Left ventricle myocardium inferior (tissue), 1 donor: ENCODE results near the gene PLA2G4F. TPM values are rescaled to one million over a fixed set of nuclear protein-coding genes. Genes with fewer than 3 reads are reported as not detected.

Experiments used
- DNase-seq: peaks from one replicate; pipeline ENCODE4 v3.0.0-alpha.2; 2020
- H3K27ac ChIP-seq: fragments of 200-600 bp; replicated peaks from 2 replicates; pipeline ENCODE4 v1.8.0; 2021
- H3K27me3 ChIP-seq: fragments of 200-600 bp; 2 replicates; pipeline ENCODE4 v1.8.0; 2021; ENCODE audit warnings: low read depth
- H3K36me3 ChIP-seq: fragments of 200-600 bp; 2 replicates; pipeline ENCODE4 v1.8.0; 2021
- H3K4me1 ChIP-seq: fragments of 200-600 bp; 2 replicates; pipeline ENCODE4 v1.8.0; 2021
- H3K4me3 ChIP-seq: fragments of 200-600 bp; 2 replicates; pipeline ENCODE4 v1.8.0; 2021; ENCODE audit warnings: mild to moderate bottlenecking, moderate library complexity
- H3K9me3 ChIP-seq: fragments of 200-600 bp; replicated peaks from 2 replicates; pipeline ENCODE4 v1.8.0; 2021
- CTCF ChIP-seq: fragments of 200-600 bp; IDR thresholded peaks from 2 replicates; pipeline ENCODE4 v1.8.0; 2021; ENCODE audit warnings: antibody characterized with exemption, mild to moderate bottlenecking, borderline replicate concordance
- intact Hi-C: fragments of 100-400 bp; cut with micrococcal nuclease; formaldehyde crosslinking; loops from one replicate; pipeline ENCODE4 v1.11.0; 2022
- total RNA-seq: library from RNA; stranded (reverse); fragmentation: NEBNext Ultra II Directional; extraction: Animal tissue kit (Norgen Biotek cat#: 25700); gene quantifications from one replicate; pipeline ENCODE4 v1.2.1, GENCODE V29; 2021
- donor health status: DM: no; HTN: yes; CAD: no; lungs with severe emphysema.

The PLA2G4F gene
- total RNA-seq, 1 donor from 2014 or later: 2.1 TPM

- peak overlapping the region; percentile 88 for H3K27ac ChIP-seq
- intact Hi-C loops: no loop called here
- no peaks in the 10 kb centered on the region for H3K9me3 ChIP-seq
- no peak for TF ChIP-seq CTCF
- no peak for DNase-seq
- no peaks in the 10 kb centered on the region for H3K36me3 ChIP-seq
- H3K4me1 ChIP-seq: peaks cover 51% of the 10 kb centered on the region
- H3K27me3 ChIP-seq: no peaks in the 10 kb centered on the region
- H3K4me3 ChIP-seq: no peak overlapping the region
These were observed 4.7 kb downstream of the PLA2G4F start for GRCh38 chr15:42151736-42152135.

- no peak overlapping the region for H3K4me3 ChIP-seq
- DNase-seq: no peak
- H3K36me3 ChIP-seq: no peaks in the 10 kb centered on the region
- TF ChIP-seq CTCF: no peak
- H3K4me1 ChIP-seq: peaks cover 46% of the 10 kb centered on the region
- no peaks in the 10 kb centered on the region for H3K27me3 ChIP-seq
- intact Hi-C loops: no loop called here
- peak overlapping the region; percentile 88 for H3K27ac ChIP-seq
- no peaks in the 10 kb centered on the region for H3K9me3 ChIP-seq
These were observed 5.3 kb downstream of the PLA2G4F start for GRCh38 chr15:42151141-42151561.

GRCh38 chr15:42150219-42150970 lies 6.0 kb downstream of the PLA2G4F start:
- no peaks in the 10 kb centered on the region for H3K36me3 ChIP-seq
- H3K4me1 ChIP-seq: peaks cover 40% of the 10 kb centered on the region
- no peak for DNase-seq
- TF ChIP-seq CTCF: no peak
- intact Hi-C loops: no loop called here
- H3K9me3 ChIP-seq: no peaks in the 10 kb centered on the region
- no peaks in the 10 kb centered on the region for H3K27me3 ChIP-seq
- H3K27ac ChIP-seq: no peak overlapping the region
- no peak overlapping the region for H3K4me3 ChIP-seq

- Histone ChIP-seq H3K27ac (no peak overlapping the region), H3K36me3 (no peaks in the 10 kb centered on the region), H3K4me3 (no peak overlapping the region), H3K9me3 (no peaks in the 10 kb centered on the region), H3K27me3 (no peaks in the 10 kb centered on the region), H3K4me1 (peaks cover 38% of the 10 kb centered on the region)
- intact Hi-C loops: no loop called here
- DNase-seq: no peak
- no peak for TF ChIP-seq CTCF
These were observed 6.8 kb downstream of the PLA2G4F start for GRCh38 chr15:42149493-42150218.

GRCh38 chr15:42148808-42149492 lies 7.5 kb downstream of the PLA2G4F start:
- Histone ChIP-seq H3K27ac (peak overlapping the region; percentile 29), H3K4me1 (peaks cover 32% of the 10 kb centered on the region), H3K36me3 (no peaks in the 10 kb centered on the region), H3K4me3 (no peak overlapping the region), H3K27me3 (no peaks in the 10 kb centered on the region), H3K9me3 (no peaks in the 10 kb centered on the region)
- peak; percentile 31 for TF ChIP-seq CTCF
- no peak for DNase-seq
- intact Hi-C loops: no loop called here
